ENCODE results near the gene FAM81A.

FAM81A gene

DNA sequence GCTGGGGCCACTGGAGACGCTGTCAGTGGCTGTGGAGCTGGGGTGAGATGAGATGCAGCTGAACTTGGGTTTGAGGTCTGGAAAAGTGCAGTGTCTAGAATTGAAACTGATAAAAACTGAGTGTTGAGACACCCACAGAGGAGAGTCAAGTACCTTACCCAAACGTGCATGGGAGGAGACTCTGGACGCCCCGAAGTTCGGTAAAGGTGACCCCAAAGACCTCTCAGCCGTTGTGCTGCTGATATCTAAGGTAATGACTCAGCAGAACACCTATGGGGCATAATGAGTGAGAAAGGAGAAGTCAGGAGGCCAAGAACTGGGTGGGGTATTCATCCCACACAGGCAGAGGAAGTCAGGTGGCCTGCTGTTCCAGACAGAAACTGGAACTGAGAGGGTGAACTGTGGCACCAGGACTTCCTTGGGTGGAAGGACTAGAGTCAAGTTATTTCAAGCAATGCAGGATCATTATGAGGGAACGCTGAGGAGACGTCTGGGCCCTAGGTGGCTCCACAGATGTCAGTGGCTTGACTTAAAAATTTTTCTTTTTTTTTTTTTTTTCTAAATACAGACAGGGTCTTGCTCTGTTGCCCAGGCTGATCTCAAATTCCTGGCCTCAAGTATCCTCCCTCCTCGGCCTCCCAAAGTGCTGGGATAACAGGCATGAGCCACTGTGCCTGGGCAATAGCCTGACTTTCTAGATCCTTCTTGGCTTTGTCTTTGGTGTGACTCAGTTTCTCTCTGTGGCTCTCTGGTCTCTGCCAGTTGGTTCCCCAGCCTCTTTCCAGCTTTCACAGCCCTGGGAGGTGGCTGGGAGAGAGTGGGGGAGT, 105.9 kb downstream of the FAM81A start:
- DNase-seq: no peak

- DNase-seq: no peak
Measured at GRCh38 chr15:59545573-59545972, 107.6 kb downstream of the FAM81A start.

DNA sequence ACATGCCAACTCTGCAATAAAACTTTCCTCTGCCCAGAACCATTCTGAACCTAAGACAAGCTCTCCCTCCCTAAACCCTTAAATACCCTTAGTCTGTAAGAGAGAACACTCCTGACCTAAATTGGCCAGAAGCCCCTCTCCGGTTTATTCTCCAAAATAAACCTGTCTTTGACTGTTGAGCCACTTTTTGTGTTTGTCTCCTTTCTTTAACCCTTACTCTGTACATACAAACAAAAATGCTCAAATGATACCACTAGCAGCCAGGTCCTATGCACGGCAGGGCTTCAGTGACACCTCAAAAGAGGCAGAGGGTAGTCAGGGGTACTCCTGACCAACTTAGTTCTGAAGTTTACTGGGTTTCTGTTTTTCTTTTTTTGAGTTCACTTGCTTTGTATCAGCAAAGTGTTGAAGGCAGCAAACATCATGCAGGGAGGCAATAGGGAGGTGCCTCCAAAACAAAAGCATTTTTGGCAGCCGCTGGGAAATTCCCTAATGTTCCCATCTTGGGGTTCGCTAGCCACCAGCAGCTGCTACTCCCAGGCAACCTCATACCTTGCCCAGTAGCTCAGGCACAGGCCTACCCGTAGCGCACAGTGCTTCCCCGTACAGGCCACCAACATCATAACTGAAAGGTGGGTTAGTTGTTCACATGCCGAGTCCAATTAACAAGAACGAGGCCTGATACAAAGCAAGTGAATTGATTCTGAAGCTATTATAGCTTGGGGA, 110.7 kb downstream of the FAM81A start:
- no peak for DNase-seq

- DNase-seq: no peak
Measured at GRCh38 chr15:59549301-59550185, 111.6 kb downstream of the FAM81A start.

DNA sequence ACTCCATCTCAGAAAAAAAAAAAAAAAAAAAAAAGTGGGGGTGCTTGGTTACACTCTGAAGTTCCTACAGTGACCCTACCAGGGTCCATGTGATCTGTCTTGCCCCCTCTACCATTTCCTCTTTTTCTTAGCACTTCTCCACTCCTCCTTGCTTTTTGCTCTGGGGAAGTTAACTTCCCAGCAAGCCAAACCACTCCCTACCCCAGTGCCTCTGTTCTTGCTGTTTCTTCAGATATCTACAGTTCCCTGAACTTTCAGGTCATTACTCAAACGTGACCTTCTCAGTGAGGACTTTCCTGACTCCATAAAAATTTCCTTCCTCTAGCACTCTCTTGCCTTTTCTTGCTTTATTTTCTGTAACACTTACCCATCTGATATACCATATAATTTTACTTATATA, 112.5 kb downstream of the FAM81A start:
- DNase-seq: no peak

DNA sequence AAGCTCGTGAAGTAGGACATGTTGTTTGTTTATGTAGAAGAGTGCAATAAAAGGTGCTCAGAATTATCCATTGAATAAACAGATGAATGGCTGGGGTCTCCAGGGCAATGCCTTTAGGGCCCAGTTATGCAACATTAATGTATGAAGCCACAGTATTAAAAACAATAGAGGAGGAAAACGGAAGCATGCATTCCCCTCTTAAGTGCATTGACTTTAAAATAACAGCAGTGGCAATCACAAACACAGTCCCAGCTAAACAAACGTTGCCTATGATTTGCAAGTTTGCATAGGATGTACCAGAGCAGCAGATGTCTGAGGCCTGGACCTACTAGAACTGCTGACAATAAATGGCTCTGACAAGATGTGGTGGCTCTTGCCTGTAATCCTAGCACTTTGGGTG, 113.0 kb downstream of the FAM81A start:
- no peak for DNase-seq

DNA sequence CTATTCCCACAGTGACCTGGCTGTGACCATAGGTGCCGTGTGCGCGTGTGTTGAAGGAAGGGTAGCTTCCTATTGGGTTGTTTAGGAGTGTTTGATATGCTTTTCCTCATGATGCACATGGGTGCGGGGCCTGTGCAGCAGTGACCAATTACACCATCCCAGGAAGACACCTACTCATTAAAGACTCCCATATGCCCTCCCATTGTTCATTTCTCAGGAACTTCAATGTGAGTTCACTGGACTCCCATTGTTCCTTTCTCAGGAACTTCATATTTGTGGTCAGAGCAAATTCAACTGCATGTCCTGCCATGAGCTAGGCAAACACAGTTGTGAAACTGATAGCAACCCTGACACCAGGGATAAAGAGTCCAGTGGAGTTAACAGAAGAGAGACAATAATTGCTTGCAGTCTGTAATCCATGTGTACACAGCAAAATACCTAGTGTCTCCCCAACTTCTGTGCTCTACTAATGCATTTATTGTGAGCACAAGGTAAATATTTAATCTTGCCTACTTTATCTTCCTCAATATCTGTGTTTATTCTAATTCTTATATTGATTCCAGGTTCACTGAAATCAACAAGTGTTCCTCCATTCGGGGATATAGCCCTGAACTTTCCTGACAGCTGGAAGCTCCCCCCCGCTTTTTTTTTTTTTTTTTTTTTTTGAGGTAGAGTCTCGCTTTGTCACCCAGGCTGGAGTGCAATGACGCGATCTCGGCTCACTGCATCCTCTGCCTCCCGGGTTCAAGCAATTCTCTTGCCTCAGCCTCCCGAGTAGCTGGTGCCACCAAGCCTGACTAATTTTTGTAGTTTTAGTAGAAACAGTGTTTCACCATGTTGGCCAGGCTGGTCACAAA, 116.1 kb downstream of the FAM81A start:
- peak; percentile 30 for DNase-seq

DNA sequence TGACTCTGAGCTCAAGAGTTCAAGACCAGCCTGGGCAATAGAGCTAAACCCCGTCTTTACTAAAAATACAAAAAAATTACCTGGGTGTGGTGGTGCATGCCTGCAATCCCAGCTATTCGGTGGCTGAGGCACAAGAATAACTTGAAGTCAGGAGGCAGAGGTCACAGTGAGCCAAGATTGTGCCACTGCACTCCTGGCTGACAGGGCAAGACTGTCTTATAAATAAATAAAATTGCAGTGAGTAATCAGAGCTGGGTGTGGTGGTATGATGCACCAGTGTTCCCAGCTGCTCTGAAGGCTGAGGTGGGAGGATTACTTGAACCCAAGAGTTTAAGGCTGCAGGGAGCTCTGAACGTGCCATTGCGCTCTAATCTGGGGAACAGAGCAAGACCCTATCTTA, 117.7 kb downstream of the FAM81A start:
- no peak for DNase-seq

GRCh38 chr15:59556380-59556779, 118.4 kb downstream of the FAM81A start:
- no peak for DNase-seq

DNA sequence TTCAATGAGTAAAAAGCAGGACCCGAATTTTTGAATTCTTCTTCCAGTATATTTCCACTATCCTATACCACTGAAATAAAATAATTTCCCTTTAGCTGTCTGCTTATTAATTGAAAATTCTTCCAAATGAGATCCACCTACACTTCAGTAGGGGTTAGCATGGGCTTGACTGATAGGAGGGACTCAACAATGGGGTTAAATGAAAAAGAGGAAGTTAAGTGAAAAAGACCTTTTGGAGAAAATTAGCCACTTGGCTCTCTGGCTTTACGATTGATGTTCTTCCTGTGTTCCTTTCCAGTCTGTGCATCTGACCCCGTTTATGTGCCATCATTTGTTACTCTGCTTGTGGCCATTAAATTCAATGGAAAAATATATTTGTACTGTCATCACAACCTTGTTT, 119.6 kb downstream of the FAM81A start:
- DNase-seq: no peak

GRCh38 chr15:59558851-59559250, 120.9 kb downstream of the FAM81A start:
- no peak for DNase-seq

- no peak for DNase-seq
Measured at GRCh38 chr15:59561547-59561946, 123.6 kb downstream of the FAM81A start.

- no peak for DNase-seq
Measured at GRCh38 chr15:59562448-59563186, 124.6 kb downstream of the FAM81A start.

- no peak for DNase-seq
Measured at GRCh38 chr15:59565299-59565698, 127.3 kb downstream of the FAM81A start.

GRCh38 chr15:59567324-59567723, 129.3 kb downstream of the FAM81A start:
- DNase-seq: peak; percentile 17

GRCh38 chr15:59569477-59569876, 131.5 kb downstream of the FAM81A start:
- no peak for DNase-seq

- peak; percentile 4 for DNase-seq
Measured at GRCh38 chr15:59570315-59570714, 132.3 kb downstream of the FAM81A start.

DNA sequence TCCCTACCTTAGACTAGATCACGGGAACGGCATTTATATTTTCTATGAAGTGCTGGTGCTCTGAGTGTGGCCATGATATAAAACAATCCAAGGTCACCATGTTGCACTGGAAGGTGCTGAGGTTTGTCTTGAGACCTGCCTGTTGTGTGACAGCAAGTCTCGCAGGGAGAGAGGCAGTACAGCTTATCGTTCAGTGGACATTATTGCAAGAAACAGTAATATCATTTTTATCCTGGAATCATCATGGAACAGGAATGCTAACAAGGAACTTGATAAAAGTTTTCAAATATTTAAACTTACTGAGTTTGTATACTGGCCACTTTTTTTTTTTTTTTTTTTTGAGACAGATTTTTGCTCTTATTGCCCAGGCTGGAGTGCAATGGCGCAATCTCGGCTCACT, 133.6 kb downstream of the FAM81A start:
- no peak for DNase-seq
